HG02973 (cell line): Measurements from ENCODE around the gene TSPAN9.

Experiments
- ATAC-seq: cut with Tn5 transposase; IDR thresholded peaks from one replicate; pipeline ENCODE4 v1.9.1; 2021; ENCODE audit warnings: moderate library complexity; ENCODE audit not compliant: unreplicated experiment

Gene TSPAN9

DNA sequence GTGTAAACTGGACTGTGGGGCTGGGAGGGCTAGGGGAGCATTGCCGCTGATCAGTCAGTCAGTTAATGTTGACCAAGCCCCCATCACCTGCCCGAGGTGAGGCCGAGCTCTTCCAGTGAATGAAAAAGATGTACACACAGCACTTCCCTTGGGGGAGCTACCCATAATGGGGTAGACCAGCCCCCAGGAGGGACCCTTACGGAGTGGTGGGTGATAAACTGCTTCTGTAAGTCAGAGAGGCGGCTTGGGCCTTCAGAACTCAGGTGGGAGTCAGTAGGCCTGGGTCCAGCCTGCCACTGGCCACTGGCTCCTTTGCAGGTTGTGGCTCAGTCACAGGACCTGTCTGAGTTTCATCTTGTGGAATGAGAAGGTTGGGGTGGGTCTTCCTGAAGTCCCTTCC, 43.5 kb downstream of the TSPAN9 start:
- ATAC-seq = no peak

DNA sequence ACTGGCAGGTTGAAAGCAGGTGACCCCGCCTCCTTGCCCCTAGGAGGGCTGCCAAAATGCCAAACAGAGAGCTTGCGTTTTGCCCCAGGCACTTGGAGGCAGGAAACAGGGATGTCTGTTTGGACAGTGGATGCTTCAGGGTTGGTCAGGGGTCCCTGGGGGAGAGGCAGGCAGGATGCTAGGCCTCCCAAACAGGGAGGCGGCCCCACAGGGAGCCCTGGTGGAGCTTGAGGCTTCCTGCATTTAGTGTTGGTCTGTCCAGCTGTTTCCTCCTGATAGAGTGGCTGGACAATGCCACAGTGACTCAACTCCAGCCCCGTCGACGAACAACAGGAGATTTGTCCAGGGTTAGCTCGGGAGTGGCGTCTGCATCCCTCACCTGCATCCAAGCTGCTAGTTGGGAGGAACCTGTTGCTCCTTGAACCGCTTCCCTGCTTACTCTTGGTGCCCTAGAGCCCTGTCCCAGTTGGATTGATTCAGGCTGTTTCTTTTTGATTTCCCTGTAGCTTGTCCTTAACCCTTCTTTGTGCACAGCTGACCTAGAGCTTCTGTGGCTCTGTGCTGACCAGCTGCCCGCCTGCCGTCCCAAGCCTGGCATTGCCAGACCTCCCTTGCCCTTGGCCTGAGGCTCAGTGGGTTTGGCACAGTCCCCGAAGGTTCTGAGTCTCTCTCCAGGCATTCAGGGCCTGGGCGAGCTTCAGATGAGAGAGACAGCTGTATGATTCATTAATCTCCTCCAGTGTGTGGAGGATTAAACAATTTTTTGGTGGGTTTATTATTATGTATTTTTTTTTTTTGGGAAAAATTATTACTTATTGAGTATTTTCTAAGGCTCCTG, 45.9 kb downstream of the TSPAN9 start:
- ATAC-seq = no peak

DNA sequence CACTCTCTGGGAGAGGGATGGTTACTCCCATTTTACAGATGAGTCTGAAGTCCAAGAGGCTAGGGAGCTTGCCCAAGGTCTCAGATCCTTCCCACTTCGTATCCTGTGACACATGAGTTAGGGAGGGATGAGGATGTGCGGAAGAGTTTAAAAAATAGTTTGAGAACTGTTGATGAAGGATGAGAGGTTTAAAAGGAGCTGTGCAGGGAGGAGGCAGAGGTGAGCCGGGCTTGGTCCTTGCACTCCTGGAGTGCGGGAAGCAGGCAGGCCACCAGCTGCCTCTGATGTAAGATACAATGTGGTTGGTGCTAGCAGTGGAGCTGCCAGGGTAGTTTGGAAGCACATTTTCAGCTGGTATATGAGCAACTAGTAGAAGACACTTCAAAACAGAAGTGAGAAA, 46.5 kb downstream of the TSPAN9 start:
- ATAC-seq = no peak

DNA sequence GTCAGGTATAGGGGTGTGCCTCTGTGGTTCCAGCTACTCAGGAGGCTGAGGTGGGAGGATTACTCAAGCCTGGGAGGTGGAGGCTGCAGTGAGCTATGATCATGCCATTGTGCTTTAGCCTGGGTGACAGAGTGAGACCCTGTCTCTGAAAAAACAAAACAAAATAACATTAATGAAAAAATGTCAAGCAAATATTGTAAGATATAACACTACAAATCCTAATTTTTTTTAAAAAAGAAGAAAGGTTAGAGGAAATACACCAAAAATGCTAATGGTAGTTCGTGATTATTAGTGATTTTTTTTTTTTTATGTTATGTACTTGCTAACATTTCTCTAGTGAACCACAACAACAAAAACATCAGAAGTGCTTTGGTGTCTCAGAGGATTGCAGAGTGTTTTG, 47.7 kb downstream of the TSPAN9 start:
- ATAC-seq = no peak

DNA sequence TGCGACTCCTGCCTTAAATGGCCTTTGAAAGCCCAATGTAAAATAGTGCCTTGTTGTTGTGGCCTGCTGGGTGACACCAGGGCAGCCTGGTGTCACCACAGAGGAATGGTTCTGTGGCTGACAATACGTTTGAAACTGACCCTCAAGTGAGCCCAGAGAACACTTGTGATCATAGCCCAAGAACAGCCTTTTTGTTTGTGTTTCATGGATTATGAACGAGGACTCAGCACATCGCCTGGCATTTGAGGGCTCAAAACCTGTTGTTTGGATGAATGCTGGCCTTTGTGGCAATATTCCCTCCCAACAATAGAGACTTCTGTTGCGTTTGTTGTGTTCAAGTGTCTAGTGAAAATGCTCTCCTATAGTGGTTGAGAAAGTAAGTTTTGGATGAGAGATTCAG, 48.5 kb downstream of the TSPAN9 start:
- no peak for ATAC-seq

DNA sequence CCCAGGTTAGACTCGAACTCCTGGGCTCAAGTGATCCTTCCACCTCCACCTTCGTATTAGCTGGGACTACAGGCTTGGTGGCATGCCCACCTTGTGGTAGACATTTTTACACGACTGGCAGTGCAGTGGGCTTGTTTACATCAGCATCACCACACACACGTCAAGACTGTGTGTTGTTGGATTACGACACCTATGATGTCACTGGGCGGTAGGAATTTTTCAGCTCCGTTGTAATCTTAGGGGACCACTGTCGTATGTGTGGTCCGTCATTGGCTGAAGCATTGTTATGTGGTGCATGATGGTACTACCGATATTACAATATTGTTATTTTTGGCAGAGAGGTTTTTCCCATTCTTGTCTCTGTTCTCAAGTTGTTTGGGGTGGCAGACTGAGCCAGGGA, 50.7 kb downstream of the TSPAN9 start:
- no peak for ATAC-seq

DNA sequence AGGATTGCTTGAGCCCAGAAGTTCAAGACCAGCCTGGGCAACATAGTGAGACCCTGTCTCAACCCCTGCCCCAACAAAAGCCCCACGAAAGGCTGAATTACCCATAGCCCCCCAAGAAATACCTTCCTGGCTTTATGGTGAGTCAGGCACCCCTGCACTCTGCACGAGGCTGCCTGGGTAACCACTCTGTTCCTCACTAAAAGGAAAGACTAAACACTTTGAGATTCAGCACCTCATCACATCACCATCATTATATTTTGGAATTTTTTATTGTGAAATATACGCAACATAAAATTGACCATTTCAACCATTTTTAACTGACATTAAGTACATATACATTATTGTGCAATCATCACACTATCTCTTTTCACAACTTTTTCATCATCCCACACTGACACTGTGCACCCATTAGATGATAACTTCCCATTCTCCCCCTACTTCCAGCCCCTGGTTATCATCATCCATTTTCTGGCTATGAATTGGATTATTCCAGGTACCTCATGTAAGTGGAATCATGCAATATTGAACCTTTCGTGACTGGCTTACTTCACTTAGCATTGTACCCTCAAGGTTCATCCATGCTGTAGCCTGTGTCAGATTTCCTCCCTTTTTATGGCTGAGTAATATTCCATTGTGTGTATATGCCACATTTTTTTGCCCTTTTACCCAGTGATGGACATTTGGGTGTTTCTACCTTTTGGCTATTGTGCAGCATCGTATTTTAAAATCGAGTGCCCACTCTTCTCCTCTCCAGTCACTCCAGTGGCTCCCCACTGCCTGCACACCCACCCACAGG, 51.5 kb downstream of the TSPAN9 start:
- ATAC-seq = no peak

DNA sequence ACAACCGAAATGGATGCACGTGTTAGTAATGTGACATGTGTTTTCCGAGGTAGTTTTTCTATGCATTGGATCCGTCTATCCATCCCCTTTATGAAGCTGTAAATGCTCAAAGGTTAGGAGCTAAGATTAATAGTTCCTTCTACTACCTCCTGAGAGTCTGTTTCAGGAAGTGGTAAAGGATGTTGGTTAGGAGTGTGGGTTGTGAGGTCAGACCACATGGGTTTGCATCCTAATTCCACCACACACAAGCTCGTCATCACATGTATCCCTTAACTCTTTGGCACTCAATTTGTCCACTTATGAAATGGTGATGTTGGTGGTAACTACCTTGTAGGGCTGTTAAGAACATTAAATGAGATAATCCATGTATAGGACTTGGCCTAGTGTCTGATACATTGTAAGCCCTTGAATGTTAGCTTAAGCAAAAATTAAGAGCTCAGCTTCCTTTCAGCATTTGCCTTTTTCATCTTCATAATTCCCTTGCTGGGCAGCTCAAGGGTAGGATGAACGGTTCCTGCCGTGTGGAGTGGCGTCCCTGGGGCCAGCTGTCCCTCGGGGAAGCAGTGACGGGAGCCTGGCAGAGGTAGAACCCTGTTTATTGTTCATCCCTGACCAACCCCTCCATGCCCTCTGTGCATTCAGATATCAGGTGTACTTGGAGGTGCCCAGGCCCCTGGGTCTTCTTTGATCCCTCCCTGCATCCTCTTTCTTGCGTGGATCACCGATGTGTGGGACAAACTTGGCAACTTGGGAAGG, 52.3 kb downstream of the TSPAN9 start:
- no peak for ATAC-seq

DNA sequence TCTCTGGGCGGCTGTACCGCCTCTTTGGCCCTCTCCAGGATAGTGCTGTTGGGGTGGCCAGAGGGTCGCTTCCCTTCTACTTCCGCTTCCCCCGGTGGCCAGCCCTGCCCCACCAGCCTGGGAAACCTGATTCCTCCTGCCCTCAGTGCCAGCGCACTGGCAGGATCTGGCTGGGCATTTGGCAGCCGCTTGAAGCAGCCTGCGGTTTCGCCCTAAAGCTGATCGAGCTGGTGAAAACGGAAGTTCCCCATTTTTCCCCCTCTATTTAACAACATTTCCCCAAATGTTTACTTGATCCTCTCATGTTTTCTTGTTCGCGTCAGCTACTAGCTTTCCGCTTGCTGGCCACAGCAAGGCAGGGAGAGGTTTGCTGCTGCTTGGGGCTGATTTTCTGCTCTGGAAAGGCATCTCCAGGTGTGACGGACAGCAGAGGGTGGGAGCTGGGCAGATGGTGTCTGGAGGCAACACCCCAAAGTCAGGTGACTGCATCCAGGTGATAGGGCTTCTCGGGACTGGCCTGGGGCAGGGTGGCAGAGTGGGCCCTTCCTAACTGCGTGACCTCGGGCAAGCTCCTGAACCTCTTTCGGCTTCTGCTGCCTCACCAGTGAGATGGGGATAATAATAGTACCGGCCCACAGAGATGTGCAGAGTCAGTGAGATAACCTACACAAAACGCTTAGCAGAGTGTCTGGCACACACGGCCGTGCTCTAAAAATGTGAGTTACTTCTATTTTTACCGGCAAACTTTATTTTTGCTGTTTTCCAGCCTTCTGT, 53.1 kb downstream of the TSPAN9 start:
- ATAC-seq = no peak

DNA sequence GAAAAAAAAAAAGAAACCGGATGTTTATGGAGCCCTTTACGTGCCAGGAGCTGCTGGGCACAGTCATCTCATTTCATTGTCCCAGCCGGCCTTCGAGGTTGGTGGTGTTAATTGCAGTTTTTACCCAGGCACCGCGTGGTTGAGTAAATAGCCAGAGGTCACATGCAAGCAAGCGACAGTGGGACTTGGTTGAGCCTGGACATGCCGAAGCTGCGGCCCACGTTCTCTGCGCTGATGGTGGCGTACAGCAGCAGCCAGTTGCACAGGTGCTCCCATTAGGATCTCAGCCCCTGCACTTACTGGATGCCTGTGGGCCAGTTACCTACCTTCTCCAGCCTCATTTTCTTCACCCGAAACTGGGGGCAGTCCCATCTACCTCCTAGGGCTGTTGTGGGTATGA, 54.0 kb downstream of the TSPAN9 start:
- ATAC-seq = no peak

DNA sequence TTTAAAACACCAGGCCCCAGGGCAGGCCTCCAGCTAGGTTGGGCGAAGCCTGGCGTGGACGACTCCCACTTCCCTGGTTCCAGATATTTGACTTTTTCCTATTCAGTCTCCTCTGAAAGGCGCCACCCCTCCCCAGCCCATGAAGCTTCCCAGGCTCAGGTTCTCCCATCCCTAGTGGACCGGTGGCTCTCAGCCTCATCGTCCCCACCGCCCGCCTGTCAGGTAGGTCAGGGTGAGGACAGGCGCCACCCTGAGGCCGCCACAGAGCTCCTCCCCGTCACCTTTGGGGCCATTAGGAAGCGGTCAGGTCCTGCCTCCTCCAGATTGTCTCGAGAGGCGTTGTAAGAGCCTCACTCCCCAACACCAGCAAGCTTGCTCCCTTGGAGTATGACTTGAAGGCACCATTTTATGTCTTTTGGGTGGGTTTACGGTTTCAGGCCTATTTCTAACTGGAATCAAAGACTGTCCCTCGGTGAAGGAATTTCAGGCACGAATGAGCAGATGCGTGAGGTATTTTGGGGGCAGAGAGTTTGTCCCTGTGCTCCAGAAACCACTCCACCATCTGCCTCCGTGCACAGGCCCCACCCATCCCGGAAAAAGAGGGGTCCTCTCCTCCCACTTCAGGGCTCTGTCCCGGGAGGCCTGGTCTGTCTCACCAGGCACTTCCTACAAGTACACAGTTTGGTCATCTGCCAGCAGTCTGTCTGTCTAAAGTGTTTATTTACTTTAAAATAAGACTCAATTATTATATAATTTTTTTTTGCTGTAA, 55.6 kb downstream of the TSPAN9 start:
- ATAC-seq = no peak

DNA sequence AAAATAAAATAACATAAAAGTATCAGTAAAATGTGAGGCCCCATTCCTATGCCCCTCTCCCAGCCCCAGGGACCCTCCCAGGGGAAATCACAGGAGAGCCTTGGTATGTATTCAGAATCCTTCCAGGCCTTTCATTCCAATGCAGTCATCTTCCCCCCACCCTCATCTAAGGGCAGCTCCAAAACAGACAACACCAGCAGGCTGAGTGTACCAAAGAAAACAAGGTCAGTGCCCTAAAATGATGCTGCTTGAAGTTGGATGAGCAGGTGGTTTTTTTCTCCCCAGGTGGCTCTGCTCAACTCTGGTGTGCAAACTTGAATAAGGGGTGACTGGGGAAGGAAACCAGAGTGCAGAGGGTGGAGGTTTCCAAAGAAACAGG, 56.2 kb downstream of the TSPAN9 start:
- ATAC-seq = no peak

DNA sequence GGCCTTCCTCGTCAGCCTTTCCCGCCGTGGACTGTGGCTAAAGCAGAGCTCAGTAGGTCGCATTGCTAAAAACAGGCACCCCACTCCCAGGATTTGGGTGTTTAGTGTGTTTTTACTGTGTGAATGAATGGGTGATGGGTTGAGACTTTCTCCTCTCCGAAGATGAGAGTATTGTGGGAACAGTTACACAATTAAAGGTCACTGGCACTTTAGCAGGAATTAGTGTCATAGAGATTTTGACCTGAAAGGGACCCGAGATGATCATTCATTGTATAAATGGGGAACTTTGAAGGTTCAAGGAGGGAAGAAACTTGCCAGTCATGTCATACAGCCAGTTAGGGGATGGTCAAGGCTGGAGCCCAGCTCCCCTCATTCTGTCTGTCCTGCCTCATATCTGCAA, 56.9 kb downstream of the TSPAN9 start:
- ATAC-seq = no peak

DNA sequence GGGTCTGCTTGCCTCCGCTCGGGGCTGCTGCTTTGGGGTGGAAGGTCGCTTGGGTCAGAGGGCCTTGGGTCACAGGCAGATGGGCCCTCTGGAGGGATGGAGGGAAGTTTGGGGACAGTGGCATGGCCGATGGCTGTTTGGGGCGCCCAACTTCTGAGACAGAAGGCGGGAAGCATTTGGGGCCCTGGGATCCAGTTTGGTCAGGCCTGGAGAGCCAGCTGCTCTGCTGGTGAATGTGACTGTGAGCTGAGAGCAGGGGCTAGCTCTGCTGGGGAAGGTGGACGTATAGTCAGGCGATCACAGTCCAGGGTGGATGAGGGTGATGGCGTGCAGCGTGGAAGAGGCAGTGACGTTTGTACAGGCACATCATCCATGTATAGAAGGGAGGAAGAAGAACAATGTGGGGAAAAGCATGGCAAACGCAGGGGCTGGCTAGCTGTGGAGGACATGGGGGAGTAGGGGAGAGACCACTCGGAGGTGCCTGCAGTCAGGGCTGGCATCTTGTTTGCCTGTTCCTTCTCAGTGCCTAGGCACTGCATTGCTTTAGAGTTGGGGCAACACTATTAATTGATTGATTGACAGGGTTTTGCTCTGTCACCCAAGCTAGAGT, 57.5 kb downstream of the TSPAN9 start:
- no peak for ATAC-seq

DNA sequence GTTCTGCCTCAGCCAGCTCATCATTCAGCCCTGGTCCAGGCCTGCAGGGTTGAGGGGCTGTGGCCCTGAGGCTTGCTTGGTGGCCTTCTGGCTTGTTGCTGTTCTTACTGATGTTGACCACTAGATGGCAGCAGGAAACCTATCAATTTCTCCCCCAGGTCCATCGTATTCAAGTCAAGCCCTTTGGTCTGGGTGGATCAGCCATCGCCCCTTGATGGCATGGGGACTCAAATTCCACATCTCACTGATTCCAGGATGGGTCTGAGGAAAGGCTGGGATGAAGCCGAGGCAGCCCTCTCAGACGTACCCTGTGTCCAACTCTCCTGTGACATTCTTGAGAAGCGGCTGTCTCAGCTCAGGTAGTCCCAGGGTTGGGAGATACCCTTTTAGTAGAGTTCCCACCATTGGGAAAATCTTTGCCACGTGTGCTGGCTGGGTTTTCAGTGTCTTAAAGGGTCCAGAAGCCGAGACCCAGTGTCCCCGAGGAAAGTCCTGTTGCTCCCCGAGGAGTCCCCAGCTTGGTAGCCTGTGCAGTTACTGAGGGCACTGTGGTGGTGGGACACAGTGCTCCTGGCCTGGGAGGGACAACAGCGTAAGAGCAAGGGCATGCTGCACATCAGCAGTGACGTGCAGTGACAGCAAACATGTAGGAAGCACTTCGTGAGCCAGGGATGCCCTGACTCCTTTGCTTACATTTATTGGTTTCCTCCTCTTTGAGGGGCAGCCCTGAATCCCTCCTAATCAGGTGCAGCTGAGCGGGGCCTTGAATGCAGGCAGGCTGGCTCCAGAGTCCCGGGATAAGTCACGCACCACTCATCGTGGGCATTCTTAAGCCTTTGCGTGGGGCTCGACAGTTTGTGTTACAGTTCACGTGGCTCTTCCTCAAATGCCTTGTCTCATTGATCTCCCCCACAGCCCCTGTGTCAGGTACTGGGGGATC, 58.6 kb downstream of the TSPAN9 start:
- ATAC-seq = no peak

DNA sequence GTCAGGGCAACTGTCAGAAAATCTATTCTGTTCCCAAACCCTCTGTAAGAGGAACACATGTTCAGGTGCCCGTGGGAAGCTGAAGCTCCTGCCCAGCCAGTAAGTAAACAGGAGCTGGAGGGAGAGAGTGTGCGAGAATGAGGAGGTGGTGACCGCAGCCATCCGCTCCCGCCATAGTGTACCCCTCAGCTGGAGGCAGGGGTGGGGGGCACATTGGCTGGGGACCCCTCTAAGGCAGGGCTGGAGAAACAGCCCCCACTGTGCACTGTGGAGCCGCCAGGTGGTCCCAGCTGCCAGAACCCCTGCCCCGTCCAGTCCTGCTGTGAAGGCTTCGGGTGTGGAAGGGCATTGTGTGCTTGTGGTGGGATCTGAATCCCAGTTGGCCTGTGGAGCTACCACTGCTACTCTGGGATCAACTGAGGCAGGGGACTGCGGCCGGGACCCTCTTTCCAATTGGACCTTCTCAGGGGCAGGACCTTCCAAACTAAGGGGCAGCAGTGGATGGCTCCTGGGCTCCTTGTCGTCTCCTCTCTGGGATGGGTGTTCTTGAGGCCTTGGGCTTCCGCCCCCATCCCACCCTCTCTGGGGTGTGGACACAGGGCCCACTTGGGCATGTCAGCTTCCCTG, 59.6 kb downstream of the TSPAN9 start:
- no peak for ATAC-seq

DNA sequence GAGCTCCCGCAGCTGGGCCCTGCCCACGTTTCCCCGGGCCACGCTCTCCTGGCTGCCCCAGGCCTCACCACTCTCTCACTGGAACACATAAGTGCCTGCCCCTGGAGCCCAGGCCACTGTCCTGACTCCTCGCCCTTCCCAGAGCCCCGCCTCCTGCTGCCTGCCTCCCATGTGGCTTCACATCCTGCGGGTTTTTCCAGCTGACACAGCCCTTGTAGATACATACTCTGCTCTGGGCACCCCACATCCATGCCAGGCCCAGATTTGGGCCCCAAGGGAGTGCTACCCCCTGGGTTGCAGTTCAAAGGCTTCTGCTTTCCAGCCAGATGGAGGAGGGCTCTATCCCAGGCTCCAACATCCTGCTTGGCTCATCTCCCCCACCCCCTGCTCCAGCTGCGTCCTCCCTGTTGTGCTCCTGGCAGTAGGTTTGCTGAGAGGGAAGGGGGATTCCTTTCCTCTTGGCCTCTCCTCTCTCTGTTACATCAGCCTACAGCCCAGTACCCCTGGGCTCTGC, 60.1 kb downstream of the TSPAN9 start:
- ATAC-seq = no peak
